ENCODE results near the gene TMEM141.

Gene TMEM141

DNA sequence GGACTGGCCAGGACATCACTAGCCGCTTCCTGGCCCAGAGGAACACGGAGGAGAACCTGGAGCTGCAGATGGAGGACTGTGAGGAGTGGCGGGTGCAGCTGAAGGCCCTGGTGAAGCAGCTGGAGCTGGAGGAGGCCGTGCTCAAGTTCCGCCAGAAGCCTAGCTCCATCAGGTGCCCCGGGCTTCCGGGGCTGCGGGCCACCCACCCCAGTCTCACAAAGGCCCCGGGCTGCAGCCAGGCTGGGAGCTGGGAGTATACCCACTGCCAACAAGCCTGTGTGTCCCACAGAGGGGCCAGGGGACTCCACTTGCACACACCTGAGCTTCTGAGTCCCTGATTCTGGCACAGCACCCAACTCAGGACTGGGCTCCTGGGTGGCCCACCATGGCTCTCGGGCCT lies 14.9 kb downstream of the TMEM141 start:
- Histone ChIP-seq H3K36me3 (ENCODE audit: insufficient read depth, low read length) (peaks cover 35% of the 10 kb centered on the region), H3K79me2 (ENCODE audit: insufficient read depth, low read length) (peaks cover 23% of the 10 kb centered on the region), H3K9me2 (ENCODE audit: low read depth, low read length) (no peaks in the 10 kb centered on the region), H2AFZ (ENCODE audit: low read length) (no peak overlapping the region), H3K4me2 (ENCODE audit: low read length) (peak overlapping the region; percentile 92; the same call in 1 of the 2 replicates), H3K4me3 (ENCODE audit: low read depth, low read length, poor library complexity, severe bottlenecking) (peak overlapping the region; percentile 97), H3K9me3 (ENCODE audit: low read length) (no peaks in the 10 kb centered on the region), H3F3A (ENCODE audit: insufficient read depth, low read length) (no peaks in the 10 kb centered on the region), H3K9ac (ENCODE audit: low read length) (no peak overlapping the region; the same call in 1 of the 2 replicates), H3K27me3 (ENCODE audit: insufficient read depth, low read length) (no peaks in the 10 kb centered on the region), H3K27ac (ENCODE audit: low read depth, low read length, poor library complexity, severe bottlenecking) (peak overlapping the region; percentile 45), H4K20me1 (ENCODE audit: insufficient read depth, low read length) (no peaks in the 10 kb centered on the region), H3K4me1 (ENCODE audit: insufficient read depth, low read length, severe bottlenecking) (peaks cover 38% of the 10 kb centered on the region)
- TF ChIP-seq, protein P1, sequence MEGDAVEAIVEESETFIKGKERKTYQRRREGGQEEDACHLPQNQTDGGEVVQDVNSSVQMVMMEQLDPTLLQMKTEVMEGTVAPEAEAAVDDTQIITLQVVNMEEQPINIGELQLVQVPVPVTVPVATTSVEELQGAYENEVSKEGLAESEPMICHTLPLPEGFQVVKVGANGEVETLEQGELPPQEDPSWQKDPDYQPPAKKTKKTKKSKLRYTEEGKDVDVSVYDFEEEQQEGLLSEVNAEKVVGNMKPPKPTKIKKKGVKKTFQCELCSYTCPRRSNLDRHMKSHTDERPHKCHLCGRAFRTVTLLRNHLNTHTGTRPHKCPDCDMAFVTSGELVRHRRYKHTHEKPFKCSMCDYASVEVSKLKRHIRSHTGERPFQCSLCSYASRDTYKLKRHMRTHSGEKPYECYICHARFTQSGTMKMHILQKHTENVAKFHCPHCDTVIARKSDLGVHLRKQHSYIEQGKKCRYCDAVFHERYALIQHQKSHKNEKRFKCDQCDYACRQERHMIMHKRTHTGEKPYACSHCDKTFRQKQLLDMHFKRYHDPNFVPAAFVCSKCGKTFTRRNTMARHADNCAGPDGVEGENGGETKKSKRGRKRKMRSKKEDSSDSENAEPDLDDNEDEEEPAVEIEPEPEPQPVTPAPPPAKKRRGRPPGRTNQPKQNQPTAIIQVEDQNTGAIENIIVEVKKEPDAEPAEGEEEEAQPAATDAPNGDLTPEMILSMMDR (IDR thresholded peaks at IDR 0.05; ENCODE audit: low read length): no peak

DNA sequence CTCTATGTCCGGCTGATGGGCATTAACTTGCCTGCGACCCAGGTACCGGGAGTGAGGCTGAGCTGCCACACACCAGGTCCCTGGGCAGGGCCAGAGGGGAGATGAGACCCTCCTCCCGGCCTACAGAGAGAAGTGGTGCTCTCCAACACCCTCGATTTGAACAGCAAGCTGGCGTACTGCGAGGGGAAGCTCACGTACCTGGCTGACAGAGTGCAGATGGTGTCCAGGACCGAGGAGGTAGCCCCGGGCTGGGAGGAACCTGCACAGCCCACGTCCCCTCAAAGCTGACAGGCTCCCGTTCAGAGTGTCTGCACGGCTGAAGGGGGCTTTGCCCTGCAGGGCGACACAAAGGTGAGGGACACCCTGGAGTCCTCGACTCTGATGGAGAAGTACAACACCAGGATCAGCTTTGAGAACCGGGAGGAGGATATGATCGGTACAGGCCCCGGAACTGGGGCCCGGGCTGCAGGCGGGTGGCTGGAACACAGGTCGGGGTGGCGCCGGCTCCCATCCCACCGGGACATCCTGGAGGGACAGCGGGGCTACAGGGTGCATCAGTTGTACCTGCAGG lies 15.6 kb downstream of the TMEM141 start:
- H3K9me3 ChIP-seq (ENCODE audit: low read length): no peaks in the 10 kb centered on the region
- H3K9ac ChIP-seq (ENCODE audit: low read length): peak overlapping the region; percentile 81
- H3K27me3 ChIP-seq (ENCODE audit: insufficient read depth, low read length): no peaks in the 10 kb centered on the region
- no peak for TF ChIP-seq EZH2 (IDR thresholded peaks at IDR 0.05; ENCODE audit: borderline replicate concordance, low read length)
- TF ChIP-seq, protein P1 (IDR thresholded peaks at IDR 0.05; ENCODE audit: low read length): no peak
- H3K27ac ChIP-seq (ENCODE audit: low read depth, low read length, poor library complexity, severe bottlenecking): peak overlapping the region; percentile 45
- peaks cover 36% of the 10 kb centered on the region for H3K36me3 ChIP-seq (ENCODE audit: insufficient read depth, low read length)
- H3K4me1 ChIP-seq (ENCODE audit: insufficient read depth, low read length, severe bottlenecking): peaks cover 32% of the 10 kb centered on the region
- peak overlapping the region; percentile 92 for H3K4me2 ChIP-seq (ENCODE audit: low read length)
- H3F3A ChIP-seq (ENCODE audit: insufficient read depth, low read length): no peaks in the 10 kb centered on the region
- H3K4me3 ChIP-seq (ENCODE audit: low read depth, low read length, poor library complexity, severe bottlenecking): peak overlapping the region; percentile 97
- no peaks in the 10 kb centered on the region for H3K9me2 ChIP-seq (ENCODE audit: low read depth, low read length)
- H2AFZ ChIP-seq (ENCODE audit: low read length): no peak overlapping the region
- H4K20me1 ChIP-seq (ENCODE audit: insufficient read depth, low read length): no peaks in the 10 kb centered on the region
- H3K79me2 ChIP-seq (ENCODE audit: insufficient read depth, low read length): peaks cover 26% of the 10 kb centered on the region

DNA sequence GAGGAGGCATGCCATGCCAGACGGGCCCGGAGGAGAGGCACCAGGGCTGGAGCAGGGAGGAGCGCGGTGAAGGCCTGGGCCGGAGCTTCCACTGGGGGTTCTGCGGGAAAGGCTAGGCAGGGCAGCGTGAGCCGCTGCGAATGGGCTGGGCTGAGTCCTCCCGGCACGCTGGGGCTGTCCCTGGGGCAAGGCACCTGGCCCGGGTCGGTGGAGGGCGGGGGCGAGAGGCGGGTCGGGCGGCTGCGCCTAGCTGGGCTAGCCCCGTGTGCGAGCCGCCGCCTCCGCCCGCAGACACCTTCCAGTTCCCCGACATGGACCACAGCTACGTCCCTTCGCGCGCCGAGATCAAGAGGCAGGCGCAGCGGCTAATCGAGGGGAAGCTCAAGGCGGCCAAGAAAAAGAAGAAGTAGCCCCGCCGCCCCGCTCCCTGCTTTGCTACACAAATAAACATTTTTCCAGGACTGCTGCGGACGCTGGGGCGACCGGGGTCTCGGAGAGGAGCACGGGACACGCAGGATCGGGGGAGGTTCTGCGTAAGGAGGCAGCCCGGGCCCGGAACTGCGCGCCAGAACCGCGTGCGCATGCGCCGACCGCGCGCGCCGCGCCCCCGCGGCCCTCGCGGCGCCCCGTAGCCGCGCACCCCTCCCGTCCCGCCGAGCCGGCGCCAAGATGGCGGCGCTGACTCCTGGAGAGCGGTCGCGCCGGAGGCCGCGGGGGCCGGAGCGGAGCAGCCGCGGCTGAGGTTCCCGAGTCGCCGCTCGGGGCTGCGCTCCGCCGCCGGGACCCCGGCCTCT lies 16.3 kb downstream of the TMEM141 start, which contains the start of gene RABL6:
Gene RABL6, plus strand, starts transcription at position 668 of the 794 bp plus-strand sequence. CDS start 249 bp downstream, outside the sequence.
- Histone ChIP-seq H3F3A (ENCODE audit: insufficient read depth, low read length) (no peaks in the 10 kb centered on the region), H3K27me3 (ENCODE audit: insufficient read depth, low read length) (no peaks in the 10 kb centered on the region), H3K36me3 (ENCODE audit: insufficient read depth, low read length) (peaks cover 38% of the 10 kb centered on the region), H3K9ac (ENCODE audit: low read length) (peak within 1 kb of the TSS; percentile 98), H3K4me1 (ENCODE audit: insufficient read depth, low read length, severe bottlenecking) (peaks cover 31% of the 10 kb centered on the region), H3K4me3 (ENCODE audit: low read depth, low read length, poor library complexity, severe bottlenecking) (peak within 1 kb of the TSS; percentile 97), H3K9me3 (ENCODE audit: low read length) (no peaks in the 10 kb centered on the region), H3K9me2 (ENCODE audit: low read depth, low read length) (no peaks in the 10 kb centered on the region), H3K27ac (ENCODE audit: low read depth, low read length, poor library complexity, severe bottlenecking) (peak within 1 kb of the TSS; percentile 52), H3K4me2 (ENCODE audit: low read length) (peak within 1 kb of the TSS; percentile 96), H2AFZ (ENCODE audit: low read length) (no peak within 1 kb of the TSS), H3K79me2 (ENCODE audit: insufficient read depth, low read length) (peaks cover 27% of the 10 kb centered on the region), H4K20me1 (ENCODE audit: insufficient read depth, low read length) (no peaks in the 10 kb centered on the region)
- TF ChIP-seq, protein P1 (IDR thresholded peaks at IDR 0.05; ENCODE audit: low read length): no peak
- no peak for TF ChIP-seq EZH2 (IDR thresholded peaks at IDR 0.05; ENCODE audit: borderline replicate concordance, low read length)

All from OCI-LY1 (cell line).